Epithelial cell of esophagus (primary cell): ENCODE data around the gene SENP2.

ENCODE experiments used
- DNase-seq: peaks from one replicate; pipeline ENCODE4 v3.0.0; 2010; ENCODE audit warnings: low read depth
- H3K4me3 ChIP-seq: 2 replicates; pipeline ENCODE4 v1.5.1; 2011; ENCODE audit warnings: mild to moderate bottlenecking, low read length, control low read depth
- TF ChIP-seq, protein P1 (sequence below): IDR thresholded peaks from 2 replicates; pipeline ENCODE4 v1.5.1; 2011; ENCODE audit warnings: low read depth, mild to moderate bottlenecking, low read length, control low read depth, inconsistent platforms; ENCODE audit not compliant: insufficient read depth; ENCODE audit errors: missing control alignments

Gene SENP2

DNA sequence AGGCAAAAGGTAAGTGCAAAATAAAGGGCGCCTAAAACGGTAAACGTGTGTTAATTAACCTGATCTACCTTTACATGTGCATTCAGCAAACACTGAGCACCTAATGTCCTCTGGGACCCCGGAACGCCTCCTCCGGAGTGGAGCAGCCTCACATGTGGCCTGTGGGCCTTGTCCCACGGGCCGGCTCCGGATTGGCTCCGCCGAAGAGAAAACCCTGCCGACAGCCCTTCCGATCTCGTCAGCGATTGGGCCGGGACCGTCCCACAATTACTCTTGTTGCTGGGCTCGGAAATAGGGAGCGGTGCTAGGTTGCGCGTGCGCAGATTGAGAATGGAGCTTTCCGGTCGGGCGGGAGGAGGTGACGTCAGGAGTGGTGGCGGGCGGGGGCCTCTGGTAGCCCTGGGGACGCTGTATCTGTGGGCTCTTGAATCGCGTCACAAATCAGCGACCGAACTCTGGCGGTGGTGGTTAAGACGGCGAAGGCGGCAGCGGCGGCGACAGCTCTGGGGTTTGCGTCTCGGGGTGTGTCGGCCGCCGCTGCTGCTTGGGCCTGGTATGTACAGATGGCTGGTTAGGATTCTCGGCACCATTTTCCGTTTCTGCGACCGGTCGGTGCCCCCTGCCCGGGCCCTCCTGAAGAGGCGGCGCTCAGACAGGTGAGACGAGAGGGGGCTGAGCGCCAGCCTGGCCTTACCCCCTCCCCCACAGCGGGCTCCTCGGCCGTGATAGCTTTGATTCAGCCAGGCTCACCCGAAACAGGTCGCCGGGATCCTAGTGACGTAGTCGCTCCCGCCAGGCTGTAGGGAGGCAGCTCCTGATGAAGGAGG, at the start of gene SENP2:
TSS of gene SENP2 (plus strand) at position 437 of the 827 bp plus-strand sequence. CDS start at position 556, 119 bp downstream.
- TF ChIP-seq, protein P1, sequence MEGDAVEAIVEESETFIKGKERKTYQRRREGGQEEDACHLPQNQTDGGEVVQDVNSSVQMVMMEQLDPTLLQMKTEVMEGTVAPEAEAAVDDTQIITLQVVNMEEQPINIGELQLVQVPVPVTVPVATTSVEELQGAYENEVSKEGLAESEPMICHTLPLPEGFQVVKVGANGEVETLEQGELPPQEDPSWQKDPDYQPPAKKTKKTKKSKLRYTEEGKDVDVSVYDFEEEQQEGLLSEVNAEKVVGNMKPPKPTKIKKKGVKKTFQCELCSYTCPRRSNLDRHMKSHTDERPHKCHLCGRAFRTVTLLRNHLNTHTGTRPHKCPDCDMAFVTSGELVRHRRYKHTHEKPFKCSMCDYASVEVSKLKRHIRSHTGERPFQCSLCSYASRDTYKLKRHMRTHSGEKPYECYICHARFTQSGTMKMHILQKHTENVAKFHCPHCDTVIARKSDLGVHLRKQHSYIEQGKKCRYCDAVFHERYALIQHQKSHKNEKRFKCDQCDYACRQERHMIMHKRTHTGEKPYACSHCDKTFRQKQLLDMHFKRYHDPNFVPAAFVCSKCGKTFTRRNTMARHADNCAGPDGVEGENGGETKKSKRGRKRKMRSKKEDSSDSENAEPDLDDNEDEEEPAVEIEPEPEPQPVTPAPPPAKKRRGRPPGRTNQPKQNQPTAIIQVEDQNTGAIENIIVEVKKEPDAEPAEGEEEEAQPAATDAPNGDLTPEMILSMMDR, result no peak
- peak; percentile 99 for DNase-seq
- peak within 1 kb of the TSS; percentile 97 for H3K4me3 ChIP-seq

DNA sequence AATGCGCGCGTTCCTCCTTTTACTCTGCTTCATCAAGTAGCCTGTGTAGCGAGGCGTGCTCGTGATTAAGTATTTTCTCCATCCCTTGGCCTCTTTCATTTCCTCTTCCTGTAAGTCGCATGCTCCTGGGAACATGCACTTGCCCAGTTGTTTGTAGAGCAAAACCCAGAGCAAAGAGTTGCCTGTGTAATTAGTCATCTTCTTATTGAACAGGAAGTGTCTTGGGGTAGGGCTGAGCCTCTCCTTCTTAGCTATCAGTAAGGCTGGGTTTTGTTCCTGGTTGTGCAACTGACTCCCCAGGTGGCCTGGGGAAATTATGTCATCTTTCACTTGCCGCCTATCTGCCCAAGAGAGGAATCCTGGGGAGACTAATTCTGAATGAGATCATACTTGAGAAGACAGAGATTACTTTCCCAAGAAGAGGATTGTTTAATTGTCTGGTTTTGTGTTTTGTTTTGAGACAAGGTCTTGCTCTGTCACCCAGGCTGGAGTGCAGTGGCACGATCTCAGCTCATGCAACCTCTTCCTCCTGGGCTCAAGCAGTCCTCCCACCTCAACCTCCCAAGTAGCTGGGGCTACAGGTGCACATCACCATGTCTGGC, 48.6 kb upstream of the SENP2 start:
- H3K4me3 ChIP-seq, result no peak overlapping the region
- TF ChIP-seq, protein P1, result no peak
- peak; percentile 99 for DNase-seq

DNA sequence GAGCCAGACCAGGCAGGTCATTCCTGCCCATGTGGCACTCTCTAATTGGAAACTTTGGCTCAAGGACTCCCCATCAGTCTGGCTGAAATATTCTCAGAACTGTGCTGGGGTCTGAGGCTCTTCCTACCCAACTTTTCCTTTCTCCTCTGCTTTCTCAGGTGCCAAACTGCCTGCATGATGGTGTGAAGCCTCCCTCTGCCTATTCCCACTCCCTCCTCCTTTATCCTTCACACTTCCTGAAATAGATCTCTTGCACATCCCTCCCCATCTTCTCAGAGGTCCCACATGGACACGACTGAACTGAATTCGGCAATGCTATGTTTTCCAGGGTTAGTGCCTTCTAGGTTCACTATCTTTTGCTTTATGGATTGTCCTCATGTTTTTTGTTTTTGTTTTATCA, 46.2 kb upstream of the SENP2 start:
- no peak overlapping the region for H3K4me3 ChIP-seq
- TF ChIP-seq, protein P1, result no peak
- no peak for DNase-seq

DNA sequence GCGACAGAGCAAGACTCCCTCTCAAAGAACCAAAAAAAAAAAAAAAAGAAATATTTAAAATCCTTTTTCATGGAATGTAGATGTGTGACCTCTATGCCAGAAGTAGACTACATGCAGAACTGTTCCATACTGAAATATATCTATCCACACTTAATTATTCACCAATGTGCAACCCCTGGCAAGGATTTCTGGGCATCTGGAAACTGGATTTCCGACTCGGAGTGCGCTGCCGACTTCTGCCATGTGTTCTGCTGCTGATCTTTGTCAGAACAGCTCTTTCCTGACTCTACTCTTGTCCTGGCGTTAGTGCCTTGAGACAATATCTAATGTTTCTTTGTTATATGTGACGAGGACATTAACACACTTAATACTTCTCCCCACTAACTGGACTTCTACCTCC, 45.4 kb upstream of the SENP2 start:
- TF ChIP-seq, protein P1, result no peak
- no peak for DNase-seq
- no peak overlapping the region for H3K4me3 ChIP-seq

DNA sequence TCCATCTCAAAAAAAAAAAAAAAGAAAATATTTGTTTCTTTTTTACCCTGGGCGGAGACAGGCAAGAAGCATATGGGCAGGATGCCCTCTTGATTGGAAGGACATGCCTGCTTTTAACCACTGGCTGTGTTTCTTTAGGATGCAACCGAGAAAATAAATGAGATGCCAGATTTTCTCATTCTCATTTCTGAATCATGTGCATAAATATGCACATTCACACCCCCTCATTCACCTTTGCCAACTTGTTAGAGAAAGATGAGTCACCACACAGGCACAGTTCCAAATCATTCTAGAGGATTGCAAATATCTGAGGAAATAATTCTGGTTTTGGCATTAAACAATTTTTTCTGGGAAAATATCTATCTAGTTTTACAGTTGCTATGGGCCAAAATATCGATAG, 37.0 kb upstream of the SENP2 start:
- H3K4me3 ChIP-seq, result no peak overlapping the region
- DNase-seq, result peak; percentile 97
- TF ChIP-seq, protein P1, result no peak

DNA sequence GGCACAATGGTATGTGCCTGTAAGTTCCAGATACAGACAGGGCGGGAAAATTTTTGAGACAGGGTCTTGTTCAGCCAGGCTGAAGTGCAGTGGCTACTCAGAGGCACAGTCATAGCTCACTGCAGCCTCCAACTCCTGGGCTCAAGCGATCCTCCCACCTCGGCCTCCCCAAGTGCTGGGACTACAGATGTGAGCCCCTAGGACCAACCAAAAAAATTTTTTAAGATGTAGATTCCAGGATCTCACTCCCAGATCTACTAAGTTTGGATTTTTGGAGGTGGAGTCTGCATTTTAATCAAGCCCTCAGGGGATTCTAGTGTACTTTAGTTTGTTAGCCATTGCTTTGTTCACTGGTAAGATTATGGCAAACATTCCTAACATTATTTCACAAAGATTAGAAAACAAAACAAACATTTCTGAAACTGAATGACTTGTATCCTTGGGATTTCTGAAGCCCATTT, 36.4 kb upstream of the SENP2 start:
- H3K4me3 ChIP-seq, result no peak overlapping the region
- TF ChIP-seq, protein P1, result no peak
- DNase-seq, result no peak
